H1 (cell line): ENCODE results near the gene PHACTR1. TPM values are rescaled to one million over a fixed set of nuclear protein-coding genes. Genes with fewer than 3 reads are reported as not detected.

Experiments used
- GTF2F1 ChIP-seq: IDR thresholded peaks from 2 replicates; pipeline ENCODE4 v1.6.1; 2012; ENCODE audit warnings: low read depth, low read length, improper control_type of control experiment, borderline replicate concordance
- HDAC6 ChIP-seq: IDR thresholded peaks from one replicate; pipeline ENCODE4 v1.7.1; 2012; ENCODE audit warnings: low read depth, mild to moderate bottlenecking, inconsistent platforms, low read length, moderate library complexity
- polyA plus RNA-seq, 7 experiments: library from polyadenylated mRNA; depleted of rRNA in 3 of 7; stranded (reverse) in 5 of 7; unstranded in 2 of 7; fragments of >200 nt in 5 of 7; fragments of 200-250 nt in 2 of 7; gene quantifications; 1 replicate in 5 of 7; 2 replicates in 1 of 7; 4 replicates in 1 of 7; pipeline versions ENCODE4 v1.2.1 to v1.2.3, GENCODE V29; 2011 to 2013; ENCODE audit warnings: missing spikeins in 2 of 7, mixed read lengths in 2 of 7
- total RNA-seq: library from RNA; stranded (reverse); fragmentation: NEBNext Ultra II Directional; extraction: Animal tissue kit (Norgen Biotek cat#: 25700); gene quantifications from 2 replicates; pipeline ENCODE4 v1.2.1, GENCODE V29; 2021
- TF ChIP-seq, protein P1 (sequence below): IDR thresholded peaks from 2 replicates; pipeline ENCODE4 v1.6.1; 2012; ENCODE audit warnings: low read length, inconsistent platforms

The PHACTR1 gene
- total and polyA plus RNA-seq, 2 of the 8 experiments (the other 6 are each of a cell fraction or from before 2014, with no cell fraction given), result 3.9 to 17.1 TPM

DNA sequence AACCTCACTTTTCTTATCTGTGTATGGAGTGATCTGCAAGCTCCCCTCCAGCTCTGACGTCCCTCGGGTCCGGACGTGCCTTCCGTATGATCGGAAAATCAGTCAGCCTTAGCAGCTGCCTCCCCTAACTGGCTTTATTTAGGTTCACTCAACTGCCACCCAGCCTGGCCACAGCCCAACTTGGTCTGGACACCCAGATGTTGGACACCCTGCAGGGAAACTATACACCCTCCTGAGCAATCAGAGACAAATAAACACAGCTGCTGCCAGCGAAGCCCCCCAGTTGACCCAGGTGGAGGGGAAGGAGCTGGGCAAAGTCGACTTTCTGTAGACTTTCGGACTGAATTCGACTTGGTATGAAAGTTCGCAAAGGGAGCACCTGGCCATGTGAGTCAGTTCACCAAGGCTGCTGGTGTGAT, 582.8 kb downstream of the PHACTR1 start (continued):
- TF ChIP-seq GTF2F1 (no peak), HDAC6 (no peak)
- TF ChIP-seq, protein P1, sequence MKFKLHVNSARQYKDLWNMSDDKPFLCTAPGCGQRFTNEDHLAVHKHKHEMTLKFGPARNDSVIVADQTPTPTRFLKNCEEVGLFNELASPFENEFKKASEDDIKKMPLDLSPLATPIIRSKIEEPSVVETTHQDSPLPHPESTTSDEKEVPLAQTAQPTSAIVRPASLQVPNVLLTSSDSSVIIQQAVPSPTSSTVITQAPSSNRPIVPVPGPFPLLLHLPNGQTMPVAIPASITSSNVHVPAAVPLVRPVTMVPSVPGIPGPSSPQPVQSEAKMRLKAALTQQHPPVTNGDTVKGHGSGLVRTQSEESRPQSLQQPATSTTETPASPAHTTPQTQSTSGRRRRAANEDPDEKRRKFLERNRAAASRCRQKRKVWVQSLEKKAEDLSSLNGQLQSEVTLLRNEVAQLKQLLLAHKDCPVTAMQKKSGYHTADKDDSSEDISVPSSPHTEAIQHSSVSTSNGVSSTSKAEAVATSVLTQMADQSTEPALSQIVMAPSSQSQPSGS, result no peak
